K562 (cell line): Measurements from ENCODE around the gene CPED1. TPM values are rescaled to one million over a fixed set of nuclear protein-coding genes. Genes with fewer than 3 reads are reported as not detected.
A peak's percentile ranks its signal among the peaks of the same experiment; 100 is the strongest.

Experiments used
- BRD4 ChIP-seq: fragments of 200-600 bp; sonication (generic); IDR thresholded peaks from 2 replicates; pipeline ENCODE4 v1.6.1; 2017; ENCODE audit warnings: inconsistent platforms
- CREBBP ChIP-seq: IDR thresholded peaks from one replicate; pipeline ENCODE4 v1.6.1; 2012; ENCODE audit warnings: low read depth, mild to moderate bottlenecking, control low read depth, inconsistent platforms, low read length
- EP300 ChIP-seq: IDR thresholded peaks from 2 replicates; pipeline ENCODE4 v1.6.1; 2012; ENCODE audit warnings: low read length, improper control_type of control experiment
- ETV6 ChIP-seq, 3 experiments: fragments of 150-350 bp in 1 of 3; sonication (generic) in 1 of 3; formaldehyde crosslinking in 1 of 3; IDR thresholded peaks; 2 replicates each; pipeline versions ENCODE4 v1.6.1 to v1.8.0; 2014 to 2022; ENCODE audit warnings: borderline replicate concordance in 2 of 3, low read depth in 2 of 3, antibody characterized with exemption in 1 of 3, low read length in 1 of 3, mild to moderate bottlenecking in 1 of 3, missing genetic modification reagents in 1 of 3
- GATAD2A ChIP-seq: fragments of 450-650 bp; IDR thresholded peaks from 2 replicates; pipeline ENCODE4 v1.6.1; 2017
- HOMEZ ChIP-seq: fragments of 250-450 bp; sonication (Bioruptor Pico); IDR thresholded peaks from 2 replicates; pipeline ENCODE4 v1.4.0; 2020; ENCODE audit warnings: mild to moderate bottlenecking, moderate library complexity
- JUND ChIP-seq, 2 experiments: IDR thresholded peaks; 2 replicates in 1 of 2; 3 replicates in 1 of 2; pipeline ENCODE4 v1.6.1; 2011; ENCODE audit warnings: borderline replicate concordance in 2 of 2, low read depth in 2 of 2, low read length in 2 of 2, improper control_type of control experiment in 1 of 2, missing biosample characterization in 1 of 2, missing genetic modification characterization in 1 of 2, missing genetic modification reagents in 1 of 2
- NCOR1 ChIP-seq: fragments of 450-650 bp; IDR thresholded peaks from 2 replicates; pipeline ENCODE4 v1.6.1; 2016; ENCODE audit warnings: mild to moderate bottlenecking, moderate library complexity
- PHB ChIP-seq: fragments of 250-450 bp; sonication (Bioruptor Pico); IDR thresholded peaks from 2 replicates; pipeline ENCODE4 v1.5.0; 2021
- POLR2A ChIP-seq: fragments of 450-650 bp; conservative IDR thresholded peaks from 2 replicates; pipeline ENCODE4 v1.6.1; 2016
- RERE ChIP-seq: sonication (generic); formaldehyde crosslinking; IDR thresholded peaks from 2 replicates; pipeline ENCODE4 v1.8.0; 2023; ENCODE audit warnings: missing genetic modification reagents, mild to moderate bottlenecking, borderline replicate concordance
- TSHZ1 ChIP-seq: fragments of 250-450 bp; sonication (Bioruptor Pico); IDR thresholded peaks from 2 replicates; pipeline ENCODE4 v1.4.0; 2020; ENCODE audit warnings: mild to moderate bottlenecking, moderate library complexity
- ZNF282 ChIP-seq: sonication (generic); formaldehyde crosslinking; IDR thresholded peaks from 2 replicates; pipeline ENCODE4 v1.8.1; 2023; ENCODE audit warnings: missing genetic modification reagents
- ZNF561 ChIP-seq: fragments of 450-650 bp; formaldehyde crosslinking; conservative IDR thresholded peaks from 2 replicates; pipeline ENCODE4 v1.4.0; 2020; ENCODE audit warnings: mild to moderate bottlenecking, moderate library complexity
- ZNF583 ChIP-seq: fragments of 250-450 bp; sonication (Bioruptor Pico); IDR thresholded peaks from 2 replicates; pipeline ENCODE4 v1.4.0; 2020
- ZNF655 ChIP-seq: fragments of 250-450 bp; sonication (Bioruptor Pico); IDR thresholded peaks from 2 replicates; pipeline ENCODE4 v1.5.0; 2021
- polyA plus RNA-seq, 8 experiments: library from polyadenylated mRNA; depleted of rRNA in 4 of 8; stranded (reverse) in 5 of 8; unstranded in 3 of 8; fragments of >200 nt; fragmentation: Nextera tagmentation in 2 of 8; fragmentation: Illumina TruSeq in 1 of 8; extraction: Ambion mirVana in 2 of 8; extraction: Trizol in 1 of 8; gene quantifications; 2 replicates each; pipeline versions ENCODE4 v1.2.1 to v1.2.3, GENCODE V29; 2011 to 2014; ENCODE audit warnings: inconsistent platforms in 1 of 8, missing spikeins in 1 of 8
- total RNA-seq, 7 experiments: library from RNA; depleted of rRNA in 6 of 7; stranded (reverse); fragments of >200 nt in 6 of 7; fragmentation: Illumina TruSeq in 2 of 7; extraction: Trizol in 2 of 7; gene quantifications; 2 replicates each; pipeline versions ENCODE4 v1.2.1 to v1.2.3, GENCODE V29; 2011 to 2021; ENCODE audit warnings: low replicate concordance in 1 of 7

Gene CPED1
- total and polyA plus RNA-seq, 9 of the 15 experiments (the other 6 are each of a cell fraction or from before 2014, with no cell fraction given) = 195 to 393 (median 290) TPM

- TF ChIP-seq TSHZ1 (no peak), POLR2A (peak; percentile 88), JUND (IDR thresholded peaks at IDR 0.05; ENCODE audit: borderline replicate concordance, low read depth, low read length) (no peak; the same call in 1 of the 2 replicates), JUND (tag; IDR thresholded peaks at IDR 0.05; ENCODE audit: borderline replicate concordance, low read depth, low read length) (peak; percentile 49; the same call in 2 of the 3 replicates), ETV6 (IDR thresholded peaks at IDR 0.05; ENCODE audit: borderline replicate concordance in 1 of 2, low read depth in 2 of 2, low read length in 1 of 2) (no peak), ETV6 (CRISPR knock-in tag; IDR thresholded peaks at IDR 0.05; ENCODE audit: borderline replicate concordance) (no peak), BRD4 (no peak), RERE (CRISPR knock-in tag) (no peak), GATAD2A (peak; percentile 44; the same call in 1 of the 2 replicates), PHB (no peak; the same call in none of the 2 replicates), NCOR1 (peak; percentile 42; the same call in 1 of the 2 replicates), HOMEZ (CRISPR knock-in tag) (no peak), ZNF655 (CRISPR knock-in tag) (no peak), EP300 (no peak; the same call in 1 of the 2 replicates), ZNF282 (CRISPR knock-in tag) (no peak), CREBBP (no peak), ZNF561 (peak; percentile 4; the same call in 1 of the 2 replicates), ZNF583 (CRISPR knock-in tag) (no peak)
Observed at GRCh38 chr7:121081327-121081936, 92.9 kb downstream of the CPED1 start (continued).
